ENCODE results near the gene SERPINB7.
"Not testable (repeated sequence)": the region's sequence is repeated elsewhere in the genome, so short reads cannot be mapped to it uniquely, and the experiment has no call there.

SERPINB7 gene

GRCh38 chr18:63775166-63775730, at the start of gene SERPINB7:
TSS of gene SERPINB7 (plus strand) at chr18:63775418. CDS start at chr18:63782373, 6,955 bp downstream.
- DNase-seq = no peak

GRCh38 chr18:63725682-63726480, 49.3 kb upstream of the SERPINB7 start:
- DNase-seq = no peak

- no peak for DNase-seq
These were observed 44.4 kb upstream of the SERPINB7 start for GRCh38 chr18:63730773-63731172.

GRCh38 chr18:63731215-63731614, 44.0 kb upstream of the SERPINB7 start:
- no peak for DNase-seq

GRCh38 chr18:63736876-63737275, 38.3 kb upstream of the SERPINB7 start:
- DNase-seq = no peak

- DNase-seq = no peak
These were observed 33.4 kb upstream of the SERPINB7 start for GRCh38 chr18:63741769-63742168.

- no peak for DNase-seq
These were observed 28.2 kb upstream of the SERPINB7 start for GRCh38 chr18:63747006-63747405.

- no peak for DNase-seq
These were observed 25.7 kb upstream of the SERPINB7 start for GRCh38 chr18:63749489-63749888.

GRCh38 chr18:63752636-63753035, 22.6 kb upstream of the SERPINB7 start:
- DNase-seq = no peak

GRCh38 chr18:63753676-63754075, 21.5 kb upstream of the SERPINB7 start:
- no peak for DNase-seq

GRCh38 chr18:63757541-63757940, 17.7 kb upstream of the SERPINB7 start:
- no peak for DNase-seq

GRCh38 chr18:63758615-63759240, 16.5 kb upstream of the SERPINB7 start:
- DNase-seq = no peak

- DNase-seq = not testable (repeated sequence)
These were observed 15.4 kb upstream of the SERPINB7 start for GRCh38 chr18:63759786-63760185.

GRCh38 chr18:63762518-63762917, 12.7 kb upstream of the SERPINB7 start:
- no peak for DNase-seq

- DNase-seq = no peak
These were observed 11.2 kb upstream of the SERPINB7 start for GRCh38 chr18:63763831-63764600.

GRCh38 chr18:63765837-63766236, 9.4 kb upstream of the SERPINB7 start:
- no peak for DNase-seq

GRCh38 chr18:63773551-63773950, 1.7 kb upstream of the SERPINB7 start:
- no peak for DNase-seq

GRCh38 chr18:63774511-63774910, 707 bp upstream of the SERPINB7 start:
- DNase-seq = no peak

GRCh38 chr18:63779386-63779785, 4.2 kb downstream of the SERPINB7 start:
- no peak for DNase-seq

GRCh38 chr18:63783394-63783793, 8.2 kb downstream of the SERPINB7 start:
- no peak for DNase-seq

GRCh38 chr18:63784787-63785452, 9.7 kb downstream of the SERPINB7 start:
- DNase-seq = no peak

- no peak for DNase-seq
These were observed 12.5 kb downstream of the SERPINB7 start for GRCh38 chr18:63787673-63788072.

Measured in CD4-positive, alpha-beta T cell treated with Interleukin-17A for 1 hour (primary cell).